HG03571 (cell line): ENCODE data around the gene UTP25.
A peak's percentile ranks its signal among the peaks of the same experiment; 100 is the strongest.
"Not testable (repeated sequence)": the region's sequence is repeated elsewhere in the genome, so short reads cannot be mapped to it uniquely, and the experiment has no call there.

Experiments
- ATAC-seq: cut with Tn5 transposase; IDR thresholded peaks from one replicate; pipeline ENCODE4 v1.9.1; 2021; ENCODE audit not compliant: unreplicated experiment

UTP25 gene

DNA sequence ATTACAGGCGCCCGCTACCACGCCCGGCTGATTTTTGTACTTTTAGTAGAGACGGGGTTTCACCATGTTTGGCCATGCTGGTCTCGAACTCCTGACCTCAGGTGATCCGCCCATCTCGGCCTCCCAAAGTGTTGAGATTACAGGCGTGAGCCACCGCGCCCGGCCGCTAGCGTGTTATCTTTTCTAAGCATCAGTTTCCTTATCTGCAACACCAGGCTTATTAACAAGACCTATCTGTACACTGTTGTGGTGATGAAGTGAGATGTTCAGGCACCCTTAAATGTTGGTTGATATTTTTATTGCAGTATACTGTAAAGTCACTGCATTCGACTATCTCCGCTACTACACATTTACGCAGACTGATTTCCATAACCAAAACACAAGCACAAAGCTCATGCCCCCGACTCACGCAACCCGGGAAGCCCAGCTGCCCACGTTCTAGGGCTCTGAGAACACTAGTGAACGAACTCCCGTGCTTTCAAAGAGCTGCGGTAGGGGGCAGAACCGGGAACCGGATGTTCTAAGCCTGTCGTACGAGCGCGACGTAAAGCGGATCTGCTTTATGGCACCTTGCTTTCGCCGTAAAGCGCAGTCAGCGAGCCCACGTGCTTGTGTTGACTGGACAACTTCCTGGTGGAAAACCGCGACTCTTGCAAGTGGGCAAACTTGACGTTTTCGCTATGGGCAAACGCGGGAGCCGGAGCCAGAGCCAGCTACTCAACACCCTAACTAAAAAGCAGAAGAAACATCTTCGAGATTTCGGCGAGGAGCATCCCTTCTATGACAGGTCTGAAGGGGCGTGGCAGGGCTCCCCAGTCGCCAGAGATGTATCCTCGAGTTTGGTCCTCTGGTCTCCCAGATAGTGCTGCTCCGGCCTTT, at the start of gene UTP25:
Gene UTP25 (plus strand): TSS at position 589 of the 879 bp plus-strand sequence. CDS start 92 bp downstream, at position 681.
- peak; percentile 89 for ATAC-seq

DNA sequence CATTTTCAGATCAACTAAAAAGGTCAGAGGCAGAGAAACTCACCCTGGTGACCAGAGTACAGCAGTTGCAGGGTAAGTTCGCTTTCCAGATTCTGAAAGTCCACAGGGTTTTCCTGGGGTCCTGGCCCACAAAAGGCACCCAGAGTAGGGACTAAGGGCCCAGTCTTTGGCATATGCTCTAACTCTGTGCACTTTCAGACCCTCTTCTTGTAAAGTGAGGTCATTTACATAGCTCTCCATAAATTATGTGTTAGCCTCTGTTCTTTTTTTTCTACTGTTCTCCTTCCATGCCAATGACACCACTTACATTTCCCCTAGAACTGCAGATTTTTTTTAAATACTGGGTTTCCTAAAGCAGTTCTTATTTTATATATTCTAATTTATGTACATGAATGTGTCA, 49.7 kb upstream of the UTP25 start:
- ATAC-seq, result no peak

- no peak for ATAC-seq
Measured at GRCh38 chr1:209780268-209780667, 47.5 kb upstream of the UTP25 start.

GRCh38 chr1:209783386-209783785, 44.4 kb upstream of the UTP25 start:
- ATAC-seq, result no peak

GRCh38 chr1:209784265-209785169, 43.3 kb upstream of the UTP25 start, which contains the start of gene C1orf74:
Gene C1orf74 (minus strand): TSS chr1:209784559. CDS start chr1:209783634, 925 bp downstream.
- ATAC-seq, result peak; percentile 98

DNA sequence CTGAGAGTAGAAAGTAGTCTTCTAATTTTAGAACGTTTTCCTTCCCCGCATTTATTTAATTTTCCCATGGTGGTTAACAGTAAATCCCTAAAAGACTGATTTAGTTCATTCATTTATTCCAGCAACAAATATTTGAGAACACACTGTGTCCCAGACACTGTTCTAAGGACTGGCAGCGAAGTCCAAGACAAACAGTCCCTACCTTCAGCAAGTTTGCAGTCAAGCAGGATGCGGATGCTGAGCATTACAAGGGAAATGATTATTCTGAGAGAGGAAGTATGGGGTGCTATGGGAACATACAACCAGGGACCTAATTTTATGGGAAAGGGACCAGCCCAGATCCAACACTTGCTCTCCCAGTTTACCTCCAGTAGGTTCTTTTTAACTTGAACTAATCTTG, 42.2 kb upstream of the UTP25 start:
- no peak for ATAC-seq

DNA sequence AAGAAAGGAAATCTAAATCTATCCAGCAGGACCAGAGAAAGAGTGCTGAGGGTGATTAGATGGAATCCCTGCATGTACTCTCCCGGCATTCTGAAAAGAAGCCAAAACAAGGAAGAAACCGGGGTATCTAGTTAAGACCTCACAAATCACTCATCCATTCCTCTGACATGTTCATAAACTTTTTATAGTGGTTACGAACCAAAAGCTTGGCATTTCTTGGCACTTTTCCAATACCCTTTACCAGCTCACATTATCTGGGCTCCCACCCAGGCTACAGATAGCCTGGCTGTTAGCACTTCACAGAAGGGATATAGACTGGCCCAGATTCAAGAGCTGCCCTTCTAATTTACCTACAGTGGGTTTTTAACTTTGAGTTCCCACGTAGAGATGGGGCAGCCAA, 41.6 kb upstream of the UTP25 start:
- ATAC-seq, result no peak

- no peak for ATAC-seq
Measured at GRCh38 chr1:209787551-209787950, 40.2 kb upstream of the UTP25 start.

DNA sequence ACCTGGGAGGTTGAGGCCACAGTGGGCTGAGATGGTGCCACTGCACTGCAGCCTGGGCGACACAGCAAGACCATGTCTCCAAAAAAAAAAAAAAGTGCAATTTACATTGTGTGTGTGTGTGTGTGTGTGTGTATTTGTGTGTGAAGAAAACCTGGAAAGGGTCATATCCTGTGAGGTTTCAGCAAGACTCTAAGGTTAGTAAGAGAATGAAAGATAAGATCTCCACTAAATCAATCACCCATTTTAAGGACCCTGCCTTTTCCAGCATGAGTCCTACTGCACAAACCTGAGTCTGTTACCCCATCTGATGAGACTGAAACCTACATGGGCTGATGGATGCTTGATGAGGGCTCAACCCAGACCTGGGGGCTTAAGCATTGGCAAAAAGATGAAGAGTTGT, 38.5 kb upstream of the UTP25 start:
- ATAC-seq, result no peak

GRCh38 chr1:209790286-209791193, 37.2 kb upstream of the UTP25 start:
- no peak for ATAC-seq

DNA sequence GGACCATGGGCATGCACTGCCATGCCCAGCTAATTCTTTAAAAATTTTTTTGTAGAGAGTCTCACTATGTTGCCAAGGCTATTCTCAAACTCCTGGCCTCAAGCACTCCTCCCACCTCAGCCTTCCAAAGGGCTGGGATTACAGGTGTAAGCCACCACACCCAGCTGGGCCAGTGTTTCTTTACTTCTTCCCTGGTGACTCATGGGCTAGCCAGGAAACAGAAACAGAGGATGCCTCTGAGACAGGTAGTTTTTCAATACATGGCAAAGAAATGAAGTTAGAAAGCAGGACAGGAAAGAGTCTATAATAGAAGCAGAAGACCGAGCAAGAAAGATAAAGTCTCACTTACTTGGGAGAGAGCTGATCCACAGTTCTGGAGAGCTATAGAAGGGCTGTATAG, 35.9 kb upstream of the UTP25 start:
- no peak for ATAC-seq

DNA sequence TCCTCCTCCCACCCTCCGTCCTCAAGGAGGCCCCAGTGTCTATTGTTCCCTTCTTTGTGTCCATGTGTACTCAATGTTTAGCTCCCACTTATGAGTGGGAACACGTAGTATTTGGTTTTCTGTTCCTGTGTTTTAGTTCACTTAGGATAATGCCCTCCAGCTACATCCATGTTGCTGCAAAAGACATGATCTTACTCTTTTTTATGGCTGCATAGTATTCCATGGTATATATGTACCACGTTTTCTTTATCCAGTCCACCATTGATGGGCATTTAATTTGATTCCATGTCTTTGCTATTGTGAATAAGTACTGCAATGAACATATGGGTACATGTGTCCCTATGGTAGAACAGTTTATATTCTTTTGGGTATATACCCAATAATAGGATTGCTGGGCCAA, 34.1 kb upstream of the UTP25 start:
- not testable (repeated sequence) for ATAC-seq

DNA sequence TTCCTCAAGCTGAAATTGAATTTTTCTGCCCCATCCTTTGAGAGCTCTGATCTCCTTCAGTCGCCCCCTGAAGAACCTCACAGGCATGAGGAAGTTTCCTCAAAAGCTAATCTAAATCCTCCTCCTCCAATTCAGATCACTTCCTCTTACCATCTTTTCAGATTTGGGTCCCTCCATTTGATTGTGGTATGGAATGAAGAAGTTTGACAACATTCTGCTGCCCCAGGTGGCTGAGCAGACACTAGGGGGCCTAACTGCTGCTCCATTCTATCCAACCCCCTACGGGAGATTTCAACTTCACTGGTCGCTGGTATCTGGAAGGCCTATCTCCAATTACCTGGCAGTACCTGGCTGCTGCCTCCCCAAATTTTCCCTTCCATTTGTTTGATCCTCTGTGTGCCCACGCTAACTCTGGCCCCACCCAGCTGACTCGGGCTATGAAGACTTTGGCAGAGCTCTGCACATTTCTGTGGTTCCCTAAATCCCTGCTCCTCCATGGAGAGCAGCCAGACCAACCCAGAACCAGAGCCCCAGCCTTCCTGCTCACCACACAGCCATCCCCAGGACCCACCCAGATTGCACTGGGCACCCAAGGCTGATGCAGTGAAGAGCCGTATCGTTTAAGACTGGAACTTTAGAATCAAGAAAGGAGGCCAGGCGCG, 29.7 kb upstream of the UTP25 start:
- no peak for ATAC-seq

GRCh38 chr1:209800984-209801834, 26.6 kb upstream of the UTP25 start:
- no peak for ATAC-seq

- no peak for ATAC-seq
Measured at GRCh38 chr1:209802117-209802779, 25.5 kb upstream of the UTP25 start.

DNA sequence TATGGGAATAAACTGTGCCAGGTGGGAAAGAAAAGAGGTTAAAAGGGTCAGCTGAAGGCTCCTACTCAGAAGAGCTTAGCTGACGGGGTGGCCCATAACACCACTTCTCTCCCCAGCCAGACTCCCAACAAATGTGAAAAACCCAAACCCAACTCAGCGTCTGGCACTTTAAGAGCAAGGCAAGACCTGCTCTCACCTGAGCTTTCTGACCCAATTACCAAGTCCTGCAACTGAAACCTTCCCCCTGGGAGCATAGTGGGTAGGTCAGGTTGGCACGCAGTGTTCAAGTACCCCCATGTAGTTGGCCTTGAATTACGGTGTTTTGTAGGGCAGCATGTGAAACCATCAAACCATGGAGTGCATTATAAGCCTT, 25.0 kb upstream of the UTP25 start:
- no peak for ATAC-seq

DNA sequence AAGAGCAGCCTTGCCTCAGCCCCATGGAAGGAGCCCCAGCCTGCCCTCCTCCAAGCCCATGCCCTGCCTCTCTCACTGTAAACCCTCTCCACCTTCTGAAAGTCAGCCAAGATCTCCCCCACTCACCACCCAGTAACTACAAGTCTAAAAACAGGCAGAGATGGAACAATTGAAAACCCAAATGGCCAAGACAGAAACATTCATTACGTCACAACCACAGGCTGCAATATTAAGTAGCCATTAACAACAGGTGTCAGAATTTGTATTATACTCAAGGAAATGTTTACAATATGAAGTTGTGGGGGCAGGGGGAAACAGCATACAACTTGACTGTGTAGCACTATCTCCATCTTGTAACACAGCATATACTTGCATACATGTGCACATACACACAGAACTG, 24.2 kb upstream of the UTP25 start:
- no peak for ATAC-seq

DNA sequence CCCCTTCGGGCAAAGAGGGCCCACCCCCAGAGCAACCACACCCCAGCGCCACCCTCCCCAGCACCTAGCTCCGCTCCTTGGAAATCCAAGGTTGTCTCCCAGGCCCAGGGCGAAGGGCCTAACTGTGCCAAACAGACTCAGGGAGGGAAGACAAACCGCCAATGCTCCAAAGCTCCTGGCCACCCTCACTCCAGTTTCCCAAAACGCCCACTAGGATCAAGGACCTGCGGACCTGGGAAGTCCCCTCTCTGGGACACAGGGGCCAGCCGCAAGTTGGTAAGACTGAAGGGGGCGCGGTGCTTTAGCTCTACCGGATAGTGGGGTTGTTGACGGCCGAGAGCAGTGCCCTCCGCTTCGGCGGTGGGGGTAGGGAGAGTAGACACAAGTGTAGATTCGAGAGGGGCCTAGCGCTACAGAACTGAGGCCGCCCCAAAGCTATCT, 22.4 kb upstream of the UTP25 start:
- no peak for ATAC-seq
